Trophoblast cell (in vitro differentiated cells and primary cell): Measurements from ENCODE around the gene BPIFB3.

Source experiments
- DNase-seq, 2 donors: peaks; one replicate each; pipeline ENCODE4 v3.0.0-alpha.2; 2016
- H2AFZ ChIP-seq: 2 replicates; pipeline ENCODE4 v1.6.1; 2013; ENCODE audit warnings: low read length, moderate library complexity, mild to moderate bottlenecking; ENCODE audit not compliant: insufficient read depth, poor library complexity
- H2AK5ac ChIP-seq: 2 replicates; pipeline ENCODE4 v1.6.1; 2013; ENCODE audit warnings: mild to moderate bottlenecking, low read length
- H2BK120ac ChIP-seq: 2 replicates; pipeline ENCODE4 v1.6.1; 2013; ENCODE audit warnings: low read length, mild to moderate bottlenecking, moderate library complexity; ENCODE audit not compliant: insufficient read depth, poor library complexity
- H2BK12ac ChIP-seq: 2 replicates; pipeline ENCODE4 v1.6.1; 2013; ENCODE audit warnings: mild to moderate bottlenecking, low read length, moderate library complexity
- H2BK5ac ChIP-seq: 2 replicates; pipeline ENCODE4 v1.6.1; 2013; ENCODE audit warnings: low read length, low read depth, moderate library complexity, mild to moderate bottlenecking; ENCODE audit not compliant: poor library complexity
- H3K14ac ChIP-seq: 2 replicates; pipeline ENCODE4 v1.6.1; 2013; ENCODE audit warnings: mild to moderate bottlenecking, low read length
- H3K18ac ChIP-seq: 2 replicates; pipeline ENCODE4 v1.6.1; 2013; ENCODE audit warnings: mild to moderate bottlenecking, low read length
- H3K23ac ChIP-seq: 2 replicates; pipeline ENCODE4 v1.6.1; 2013; ENCODE audit warnings: low read length
- H3K27ac ChIP-seq: 2 replicates; pipeline ENCODE4 v1.5.1; 2013; ENCODE audit warnings: low read depth, mild to moderate bottlenecking, inconsistent platforms, low read length, moderate library complexity
- H3K27me3 ChIP-seq: 2 replicates; pipeline ENCODE4 v1.6.1; 2013; ENCODE audit warnings: inconsistent platforms, mild to moderate bottlenecking, low read length, moderate library complexity; ENCODE audit not compliant: insufficient read depth
- H3K36me3 ChIP-seq, 2 experiments: 1 replicate in 1 of 2; 2 replicates in 1 of 2; pipeline ENCODE4 v1.6.1; 2013; ENCODE audit warnings: low read length in 2 of 2, mild to moderate bottlenecking in 2 of 2, moderate library complexity in 1 of 2; ENCODE audit not compliant: insufficient read depth in 2 of 2, control insufficient read depth in 1 of 2
- H3K4ac ChIP-seq: 2 replicates; pipeline ENCODE4 v1.6.1; 2013; ENCODE audit warnings: low read depth, mild to moderate bottlenecking, low read length, moderate library complexity
- H3K4me1 ChIP-seq, 2 experiments: 1 replicate in 1 of 2; 2 replicates in 1 of 2; pipeline ENCODE4 v1.6.1; 2013; ENCODE audit warnings: low read length in 2 of 2, mild to moderate bottlenecking in 2 of 2, moderate library complexity in 1 of 2; ENCODE audit not compliant: insufficient read depth in 2 of 2, control insufficient read depth in 1 of 2
- H3K4me2 ChIP-seq: 2 replicates; pipeline ENCODE4 v1.6.1; 2013; ENCODE audit warnings: inconsistent platforms, mild to moderate bottlenecking, low read length, moderate library complexity
- H3K4me3 ChIP-seq: 2 replicates; pipeline ENCODE4 v1.5.1; 2013; ENCODE audit warnings: mild to moderate bottlenecking, low read depth, low read length, inconsistent platforms
- H3K79me1 ChIP-seq: one replicate; pipeline ENCODE4 v1.6.1; 2013; ENCODE audit warnings: low read length
- H3K79me2 ChIP-seq: 2 replicates; pipeline ENCODE4 v1.6.1; 2013; ENCODE audit warnings: low read length, mild to moderate bottlenecking; ENCODE audit not compliant: control insufficient read depth, insufficient read depth, poor library complexity
- H3K9ac ChIP-seq: 2 replicates; pipeline ENCODE4 v1.6.1; 2013; ENCODE audit warnings: mild to moderate bottlenecking, low read length
- H3K9me3 ChIP-seq: 2 replicates; pipeline ENCODE4 v1.6.1; 2013; ENCODE audit warnings: low read depth, mild to moderate bottlenecking, control low read depth, inconsistent platforms, low read length; ENCODE audit not compliant: insufficient read depth
- H4K12ac ChIP-seq: 2 replicates; pipeline ENCODE4 v1.6.1; 2013; ENCODE audit warnings: low read depth, mild to moderate bottlenecking, low read length, moderate library complexity
- H4K8ac ChIP-seq: 2 replicates; pipeline ENCODE4 v1.6.1; 2013; ENCODE audit warnings: low read depth, mild to moderate bottlenecking, low read length, moderate library complexity
- H4K91ac ChIP-seq: one replicate; pipeline ENCODE4 v1.6.1; 2013; ENCODE audit warnings: low read depth, mild to moderate bottlenecking, low read length, moderate library complexity
- whole genome bisulfite sequencing: extraction: QIAGEN DNeasy Blood & Tissue Kit; methylation state at CpG from one replicate; pipeline ENCODE4 v1.1.7; 2013; ENCODE audit warnings: missing lambda C conversion rate; ENCODE audit not compliant: insufficient read length, insufficient coverage; ENCODE audit errors: extremely low coverage; 5-methylcytosine and 5-hydroxymethylcytosine counted together

Gene BPIFB3

GRCh38 chr20:33038243-33038642, 15.5 kb upstream of the BPIFB3 start:
- no peak overlapping the region for H3K9ac ChIP-seq
- H2BK5ac ChIP-seq = no peak overlapping the region
- no peak overlapping the region for H3K14ac ChIP-seq
- no peak overlapping the region for H3K4me2 ChIP-seq
- no peak overlapping the region for H2AK5ac ChIP-seq
- no peak overlapping the region for H4K12ac ChIP-seq
- H3K27me3 ChIP-seq = no peaks in the 10 kb centered on the region
- no peak overlapping the region for H3K4ac ChIP-seq
- no peak overlapping the region for H2BK120ac ChIP-seq
- 100% methylated on average over 2 of the region's 4 CpGs for WGBS
- no peak overlapping the region for H3K18ac ChIP-seq
- H3K4me1 ChIP-seq = no peaks in the 10 kb centered on the region
- DNase-seq = no peak
- no peak overlapping the region for H4K91ac ChIP-seq
- H3K36me3 ChIP-seq = no peaks in the 10 kb centered on the region
- H2BK12ac ChIP-seq = no peak overlapping the region
- no peak overlapping the region for H3K27ac ChIP-seq
- no peak overlapping the region for H2AFZ ChIP-seq
- H4K8ac ChIP-seq = no peak overlapping the region
- H3K9me3 ChIP-seq = no peaks in the 10 kb centered on the region
- H3K23ac ChIP-seq = no peak overlapping the region
- H3K79me1 ChIP-seq = no peaks in the 10 kb centered on the region
- no peak overlapping the region for H3K4me3 ChIP-seq
- H3K79me2 ChIP-seq = no peaks in the 10 kb centered on the region

- no peak overlapping the region for H2BK120ac ChIP-seq
Observed at GRCh38 chr20:33042430-33042829, 11.3 kb upstream of the BPIFB3 start.

GRCh38 chr20:33042983-33043730, 10.5 kb upstream of the BPIFB3 start:
- H3K27ac ChIP-seq = no peak overlapping the region
- peaks cover 17% of the 10 kb centered on the region for H3K9me3 ChIP-seq
- no peak overlapping the region for H3K4me2 ChIP-seq
- H2BK5ac ChIP-seq = no peak overlapping the region
- no peak overlapping the region for H3K18ac ChIP-seq
- H4K12ac ChIP-seq = no peak overlapping the region
- no peak overlapping the region for H2AFZ ChIP-seq
- no peak overlapping the region for H3K14ac ChIP-seq
- WGBS = no CpG with 5 or more reads among the region's 2 CpGs
- no peaks in the 10 kb centered on the region for H3K36me3 ChIP-seq
- no peak overlapping the region for H4K91ac ChIP-seq
- H2BK120ac ChIP-seq = no peak overlapping the region
- H3K9ac ChIP-seq = no peak overlapping the region
- no peak overlapping the region for H3K4ac ChIP-seq
- H3K4me3 ChIP-seq = no peak overlapping the region
- no peaks in the 10 kb centered on the region for H3K4me1 ChIP-seq
- H3K79me1 ChIP-seq = no peaks in the 10 kb centered on the region
- no peaks in the 10 kb centered on the region for H3K27me3 ChIP-seq
- H2AK5ac ChIP-seq = no peak overlapping the region
- H4K8ac ChIP-seq = no peak overlapping the region
- no peak for DNase-seq
- H3K23ac ChIP-seq = no peak overlapping the region
- no peak overlapping the region for H2BK12ac ChIP-seq
- no peaks in the 10 kb centered on the region for H3K79me2 ChIP-seq

More at GRCh38 chr20:33042430-33042829, 11.3 kb upstream of the BPIFB3 start:
- no CpG with 5 or more reads among the region's 3 CpGs for WGBS
- no peak overlapping the region for H3K4me2 ChIP-seq
- H2BK12ac ChIP-seq = no peak overlapping the region
- H3K23ac ChIP-seq = no peak overlapping the region
- no peaks in the 10 kb centered on the region for H3K79me2 ChIP-seq
- no peaks in the 10 kb centered on the region for H3K27me3 ChIP-seq
- H3K4me1 ChIP-seq = no peaks in the 10 kb centered on the region
- H3K9me3 ChIP-seq = peaks cover 10% of the 10 kb centered on the region
- H3K18ac ChIP-seq = no peak overlapping the region
- H3K27ac ChIP-seq = no peak overlapping the region
- no peak overlapping the region for H2AFZ ChIP-seq
- no peaks in the 10 kb centered on the region for H3K36me3 ChIP-seq
- no peak overlapping the region for H3K9ac ChIP-seq
- no peak overlapping the region for H4K8ac ChIP-seq
- H3K4me3 ChIP-seq = no peak overlapping the region
- no peak overlapping the region for H4K91ac ChIP-seq
- no peak overlapping the region for H3K4ac ChIP-seq
- DNase-seq = no peak
- H2BK5ac ChIP-seq = no peak overlapping the region
- H3K79me1 ChIP-seq = no peaks in the 10 kb centered on the region
- no peak overlapping the region for H4K12ac ChIP-seq
- H3K14ac ChIP-seq = no peak overlapping the region
- H2AK5ac ChIP-seq = no peak overlapping the region

GRCh38 chr20:33043731-33044181, 9.9 kb upstream of the BPIFB3 start:
- no peak overlapping the region for H3K27ac ChIP-seq
- WGBS = no CpG with 5 or more reads among the region's 1 CpG
- H3K36me3 ChIP-seq = no peaks in the 10 kb centered on the region
- DNase-seq = no peak
- no peak overlapping the region for H3K4ac ChIP-seq
- no peak overlapping the region for H3K9ac ChIP-seq
- H2BK120ac ChIP-seq = no peak overlapping the region
- no peaks in the 10 kb centered on the region for H3K27me3 ChIP-seq
- no peak overlapping the region for H3K14ac ChIP-seq
- no peak overlapping the region for H4K8ac ChIP-seq
- H4K91ac ChIP-seq = no peak overlapping the region
- H4K12ac ChIP-seq = no peak overlapping the region
- no peak overlapping the region for H2AFZ ChIP-seq
- H2BK12ac ChIP-seq = no peak overlapping the region
- H3K9me3 ChIP-seq = peaks cover 17% of the 10 kb centered on the region
- no peak overlapping the region for H2BK5ac ChIP-seq
- no peaks in the 10 kb centered on the region for H3K79me1 ChIP-seq
- no peak overlapping the region for H2AK5ac ChIP-seq
- no peak overlapping the region for H3K4me2 ChIP-seq
- H3K4me1 ChIP-seq = no peaks in the 10 kb centered on the region
- H3K4me3 ChIP-seq = no peak overlapping the region
- H3K79me2 ChIP-seq = no peaks in the 10 kb centered on the region
- H3K23ac ChIP-seq = no peak overlapping the region
- H3K18ac ChIP-seq = no peak overlapping the region
